MM.1S (cell line): Measurements from ENCODE around the gene IPO5.

Experiments used
- DNase-seq: peaks from one replicate; pipeline ENCODE4 v3.0.0-alpha.2; 2015
- H2AFZ ChIP-seq: fragments of 300-600 bp; sonication (generic); 2 replicates; pipeline ENCODE4 v1.6.0; 2016; ENCODE audit warnings: antibody characterized with exemption, low read length
- H3F3A ChIP-seq: fragments of 300-600 bp; sonication (generic); 2 replicates; pipeline ENCODE4 v1.6.1; 2016; ENCODE audit warnings: mild to moderate bottlenecking, antibody characterized with exemption, low read length, moderate library complexity, mixed read lengths; ENCODE audit not compliant: insufficient read depth
- H3K27ac ChIP-seq: fragments of 300-600 bp; sonication (generic); 2 replicates; pipeline ENCODE4 v1.5.1; 2016; ENCODE audit warnings: mild to moderate bottlenecking, low read length
- H3K27me3 ChIP-seq: fragments of 300-600 bp; sonication (generic); replicated peaks from 2 replicates; pipeline ENCODE4 v1.6.0; 2016; ENCODE audit warnings: low read length; ENCODE audit not compliant: insufficient read depth
- H3K36me3 ChIP-seq: fragments of 300-600 bp; sonication (generic); replicated peaks from 2 replicates; pipeline ENCODE4 v1.6.1; 2016; ENCODE audit warnings: mild to moderate bottlenecking, low read length, mixed read lengths; ENCODE audit not compliant: insufficient read depth
- H3K4me1 ChIP-seq: fragments of 300-600 bp; sonication (generic); 2 replicates; pipeline ENCODE4 v1.6.1; 2016; ENCODE audit warnings: low read length, mixed read lengths
- H3K4me2 ChIP-seq: fragments of 300-600 bp; sonication (generic); 2 replicates; pipeline ENCODE4 v1.6.0; 2016; ENCODE audit warnings: low read depth, low read length
- H3K4me3 ChIP-seq: fragments of 300-600 bp; sonication (generic); 2 replicates; pipeline ENCODE4 v1.5.1; 2016; ENCODE audit warnings: low read length, mixed read lengths
- H3K79me2 ChIP-seq: fragments of 300-600 bp; sonication (generic); 2 replicates; pipeline ENCODE4 v1.6.1; 2016; ENCODE audit warnings: mixed run types, low read length, mixed read lengths
- H3K9ac ChIP-seq: fragments of 300-600 bp; sonication (generic); 2 replicates; pipeline ENCODE4 v1.6.1; 2016; ENCODE audit warnings: low read length, mixed read lengths
- H3K9me2 ChIP-seq: fragments of 300-600 bp; sonication (generic); replicated peaks from 2 replicates; pipeline ENCODE4 v1.6.1; 2016; ENCODE audit warnings: mild to moderate bottlenecking, low read length, mixed read lengths; ENCODE audit not compliant: insufficient read depth
- H3K9me3 ChIP-seq: fragments of 300-600 bp; sonication (generic); replicated peaks from 2 replicates; pipeline ENCODE4 v1.6.1; 2016; ENCODE audit warnings: mild to moderate bottlenecking, low read length, mixed read lengths; ENCODE audit not compliant: insufficient read depth
- H4K20me1 ChIP-seq: fragments of 300-600 bp; sonication (generic); 2 replicates; pipeline ENCODE4 v1.6.1; 2016; ENCODE audit warnings: mild to moderate bottlenecking, low read length, moderate library complexity, mixed read lengths; ENCODE audit not compliant: insufficient read depth
- CTCF ChIP-seq: fragments of 300-600 bp; sonication (generic); IDR thresholded peaks from 2 replicates; pipeline ENCODE4 v1.5.1; 2016; ENCODE audit warnings: antibody characterized with exemption, low read length, mixed read lengths
- EZH2 ChIP-seq: fragments of 300-600 bp; sonication (generic); optimal IDR thresholded peaks from 2 replicates; pipeline ENCODE3; 2017; ENCODE audit warnings: low read depth, mild to moderate bottlenecking, antibody characterized with exemption, low read length, mixed read lengths
- EZH2phosphoT487 ChIP-seq: fragments of 300-600 bp; sonication (generic); IDR thresholded peaks from 2 replicates; pipeline ENCODE4 v1.6.1; 2018; ENCODE audit warnings: antibody characterized with exemption, low read length

IPO5 gene

DNA sequence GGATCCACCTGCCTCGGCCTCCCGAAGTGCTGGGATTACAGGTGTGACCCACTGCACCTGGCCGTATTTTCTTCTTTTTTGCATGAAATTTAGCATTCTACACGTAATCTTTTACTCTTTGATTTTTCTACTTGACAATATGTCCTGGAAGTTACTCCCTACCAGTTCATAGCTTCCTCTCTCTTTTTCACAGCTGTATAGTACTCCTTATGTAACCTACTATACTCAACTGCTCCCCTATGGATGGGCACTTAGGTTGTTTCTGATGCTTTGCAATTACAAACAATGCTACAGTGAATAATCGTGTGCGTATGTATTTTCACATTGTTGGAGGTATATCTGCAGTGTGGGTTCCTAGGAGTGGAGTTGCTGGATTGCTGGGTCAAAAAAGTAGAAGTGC lies 98.9 kb downstream of the IPO5 start:
- Histone ChIP-seq H3K27ac (no peak overlapping the region), H3K36me3 (no peaks in the 10 kb centered on the region), H3K9me3 (no peaks in the 10 kb centered on the region), H3K4me1 (no peaks in the 10 kb centered on the region), H3K27me3 (no peaks in the 10 kb centered on the region), H3K9ac (no peak overlapping the region), H2AFZ (no peak overlapping the region), H3K79me2 (no peaks in the 10 kb centered on the region), H3K4me3 (no peak overlapping the region), H3F3A (no peaks in the 10 kb centered on the region), H3K9me2 (no peaks in the 10 kb centered on the region), H3K4me2 (no peak overlapping the region), H4K20me1 (no peaks in the 10 kb centered on the region)
- TF ChIP-seq CTCF (no peak), EZH2 (no peak), EZH2phosphoT487 (no peak)
- no peak for DNase-seq

- Histone ChIP-seq H3K9me3 (no peaks in the 10 kb centered on the region), H3K79me2 (no peaks in the 10 kb centered on the region), H3K27ac (no peak overlapping the region), H3K9ac (no peak overlapping the region), H3K9me2 (no peaks in the 10 kb centered on the region), H3K4me2 (no peak overlapping the region), H2AFZ (no peak overlapping the region), H3K27me3 (no peaks in the 10 kb centered on the region), H3K36me3 (no peaks in the 10 kb centered on the region), H3F3A (no peaks in the 10 kb centered on the region), H3K4me3 (no peak overlapping the region), H3K4me1 (no peaks in the 10 kb centered on the region), H4K20me1 (no peaks in the 10 kb centered on the region)
- no peak for DNase-seq
- no peak for TF ChIP-seq CTCF
- no peak for TF ChIP-seq EZH2
These were observed 100.8 kb downstream of the IPO5 start for GRCh38 chr13:98054301-98054700.

GRCh38 chr13:98055623-98056022 lies 102.1 kb downstream of the IPO5 start:
- Histone ChIP-seq H3K9me3 (no peaks in the 10 kb centered on the region), H3K27me3 (no peaks in the 10 kb centered on the region), H3K9ac (no peak overlapping the region), H3K4me3 (no peak overlapping the region), H2AFZ (no peak overlapping the region), H3K4me1 (no peaks in the 10 kb centered on the region), H3K79me2 (no peaks in the 10 kb centered on the region), H3K27ac (no peak overlapping the region), H3K9me2 (no peaks in the 10 kb centered on the region), H3K4me2 (no peak overlapping the region), H3K36me3 (no peaks in the 10 kb centered on the region), H4K20me1 (no peaks in the 10 kb centered on the region), H3F3A (no peaks in the 10 kb centered on the region)
- DNase-seq = no peak
- TF ChIP-seq EZH2phosphoT487 (no peak), CTCF (no peak), EZH2 (no peak)
